ENCODE results near the gene ARFGAP2. TPM values are rescaled to one million over a fixed set of nuclear protein-coding genes. Genes with fewer than 3 reads are reported as not detected.

The ARFGAP2 gene
- total and polyA plus RNA-seq, 10 donors, result 46.7 to 216 (median 93.6) TPM

GRCh38 chr11:47186700-47187695, 10.3 kb upstream of the ARFGAP2 start:
- peaks cover 0 to 72% (median 34%) of the 10 kb centered on the region in 7 donors for H3K27me3 ChIP-seq (replicated peaks in 1 of 7)
- H3K4me3 ChIP-seq, result peak overlapping the region; percentile 52 to 88 (median 62)
- H3K36me3 ChIP-seq, result no peaks in the 10 kb centered on the region
- 1 to 2% (median 2%) methylated on average over 61 to 63 of the region's 63 CpGs for WGBS, 5 donors
- peaks cover 14 to 39% (median 29%) of the 10 kb centered on the region in 6 donors for H3K4me1 ChIP-seq
- intact Hi-C loops (cut with DNase I; ENCODE audit: low total_unique reads), result no loop called here
- peak overlapping the region in 2 of 8 donors; percentile 40 to 68 for H3K27ac ChIP-seq
- DNase-seq, result no peak
- no peaks in the 10 kb centered on the region for H3K9me3 ChIP-seq
- TF ChIP-seq POLR2A (IDR thresholded peaks at IDR 0.05), result no peak
- peak in 1 of 3 donors; percentile 21 for TF ChIP-seq POLR2AphosphoS5 (IDR thresholded peaks at IDR 0.05)
- TF ChIP-seq CTCF (IDR thresholded peaks at IDR 0.05 in 8 of 11, conservative IDR thresholded peaks at IDR 0.05 in 3 of 11), result peak in 1 of 11 experiments; percentile 1

- peaks cover 14 to 39% (median 29%) of the 10 kb centered on the region in 6 donors for H3K4me1 ChIP-seq
- 1 to 2% (median 1%) methylated on average over 37 to 80 of the region's 80 CpGs for WGBS, 5 donors
- TF ChIP-seq POLR2A (IDR thresholded peaks at IDR 0.05) (no peak), POLR2AphosphoS5 (IDR thresholded peaks at IDR 0.05) (peak in 1 of 3 donors; percentile 43), CTCF (IDR thresholded peaks at IDR 0.05 in 8 of 11, conservative IDR thresholded peaks at IDR 0.05 in 3 of 11) (peak in 3 of 11 experiments; percentile 13 to 16 (median 14))
These were observed 9.5 kb upstream of the ARFGAP2 start, which contains the start of gene PACSIN3 for GRCh38 chr11:47186076-47186699. PACSIN3 (minus strand) TSS chr11:47186434; CDS start chr11:47182727, 3,707 bp downstream.

GRCh38 chr11:47185305-47186075, 8.8 kb upstream of the ARFGAP2 start:
- H3K36me3 ChIP-seq, result peaks cover 0 to 1% (median 0%) of the 10 kb centered on the region in 6 donors
- peaks cover 0 to 72% (median 34%) of the 10 kb centered on the region in 7 donors for H3K27me3 ChIP-seq (replicated peaks in 1 of 7)
- H3K9me3 ChIP-seq, result no peaks in the 10 kb centered on the region
- WGBS, 5 donors, result 20 to 36% (median 22%) methylated on average over 25 to 50 of the region's 50 CpGs
- intact Hi-C loops (cut with DNase I; ENCODE audit: low total_unique reads), result no loop called here
- H3K4me3 ChIP-seq, result peak overlapping the region; percentile 52 to 88 (median 62)
- peak overlapping the region in 3 of 8 donors; percentile 7 to 68 (median 21) for H3K27ac ChIP-seq
- no peak for DNase-seq
- H3K4me1 ChIP-seq, result peaks cover 14 to 39% (median 29%) of the 10 kb centered on the region in 6 donors
- TF ChIP-seq CTCF (IDR thresholded peaks at IDR 0.05 in 8 of 11, conservative IDR thresholded peaks at IDR 0.05 in 3 of 11), result no peak
- TF ChIP-seq POLR2AphosphoS5 (IDR thresholded peaks at IDR 0.05), result no peak
- no peak for TF ChIP-seq POLR2A (IDR thresholded peaks at IDR 0.05)

More at GRCh38 chr11:47186076-47186699, 9.5 kb upstream of the ARFGAP2 start, which contains the start of gene PACSIN3:
- peak within 1 kb of the TSS in 4 of 8 donors; percentile 7 to 68 (median 30) for H3K27ac ChIP-seq
- peaks cover 0 to 72% (median 34%) of the 10 kb centered on the region in 7 donors for H3K27me3 ChIP-seq (replicated peaks in 1 of 7)
- intact Hi-C loops (cut with DNase I; ENCODE audit: low total_unique reads), result no loop called here
- H3K9me3 ChIP-seq, result no peaks in the 10 kb centered on the region
- peak within 1 kb of the TSS; percentile 52 to 88 (median 62) for H3K4me3 ChIP-seq
- peak; percentile 82 for DNase-seq
- no peaks in the 10 kb centered on the region for H3K36me3 ChIP-seq
